ENCODE measurements around the gene MOB2. TPM values are rescaled to one million over a fixed set of nuclear protein-coding genes. Genes with fewer than 3 reads are reported as not detected.

Gene MOB2
- polyA plus RNA-seq, 3 donors: 31.9 to 51.6 (median 41.2) TPM

DNA sequence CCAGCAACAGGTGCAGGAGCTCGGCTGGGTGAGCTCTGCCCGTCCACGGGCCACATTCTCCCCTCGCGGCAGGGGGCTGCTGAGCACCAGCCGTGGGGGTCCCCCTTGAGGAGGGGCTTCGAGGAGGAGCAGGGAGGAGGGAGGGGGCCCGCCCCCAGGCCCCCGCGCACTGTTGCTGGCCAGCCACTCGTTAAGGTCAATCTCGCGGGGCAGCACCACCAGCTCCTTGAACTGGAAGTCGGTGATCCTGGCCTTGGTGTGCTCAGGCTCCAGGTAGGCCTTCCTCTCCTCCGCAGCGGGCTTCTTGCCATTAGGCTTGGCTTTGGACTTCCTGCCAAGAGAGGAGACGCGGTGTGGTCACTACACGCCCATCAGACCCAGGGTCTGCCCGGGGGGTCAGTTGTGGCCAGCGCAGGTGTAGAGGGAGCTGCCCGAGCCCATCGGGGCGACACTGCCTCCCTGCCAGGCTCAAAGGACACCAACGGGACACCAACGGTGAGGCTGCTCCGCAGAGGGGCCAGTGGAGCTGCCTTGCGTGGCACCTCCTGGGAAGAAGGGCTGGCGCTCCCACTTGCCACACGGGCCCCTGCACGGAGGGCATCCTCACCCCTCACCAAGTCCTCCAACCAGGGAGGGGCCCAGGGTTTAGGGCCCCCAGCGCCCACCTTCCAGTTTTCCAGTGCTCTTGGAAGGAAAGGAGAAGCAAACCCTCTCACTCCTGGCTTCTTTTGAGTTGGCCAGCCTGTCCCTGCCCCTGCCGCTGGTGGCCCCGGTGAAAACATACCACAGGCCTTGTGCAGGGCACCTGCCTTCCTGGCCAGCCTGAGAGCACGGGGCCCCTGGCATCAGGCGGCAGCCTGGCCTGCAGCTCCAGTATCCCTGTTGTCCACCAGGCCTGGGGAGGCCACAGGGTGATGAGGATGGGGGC, 5.8 kb downstream of the MOB2 start:
- whole genome bisulfite sequencing, 3 donors: 89 to 92% (median 92%) methylated on average over 35 to 36 of the region's 36 CpGs
- no peak overlapping the region for H3K27ac ChIP-seq (ENCODE audit: low read depth, low read length)

DNA sequence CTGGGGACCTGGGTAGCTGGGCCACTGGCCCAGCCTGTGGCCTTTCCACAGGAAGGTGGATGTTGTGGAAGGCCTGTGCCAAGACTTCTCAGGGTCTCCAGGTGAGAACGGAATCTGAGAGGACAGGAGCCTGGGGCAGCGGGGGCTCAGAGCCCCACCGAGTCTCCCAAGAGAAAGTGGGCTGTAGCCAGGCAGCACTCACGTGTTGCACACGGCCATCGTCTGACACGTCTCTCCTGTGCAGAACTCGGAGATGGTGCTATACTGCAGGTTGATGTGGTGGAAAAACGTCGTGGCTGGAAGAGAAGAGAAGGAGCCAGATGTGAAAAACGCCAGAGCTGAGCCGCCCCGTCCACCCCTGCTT, 6.4 kb downstream of the MOB2 start:
- H3K27ac ChIP-seq (ENCODE audit: low read depth, low read length): no peak overlapping the region
- WGBS, 3 donors: 85 to 91% (median 88%) methylated on average over 11 to 13 of the region's 13 CpGs

DNA sequence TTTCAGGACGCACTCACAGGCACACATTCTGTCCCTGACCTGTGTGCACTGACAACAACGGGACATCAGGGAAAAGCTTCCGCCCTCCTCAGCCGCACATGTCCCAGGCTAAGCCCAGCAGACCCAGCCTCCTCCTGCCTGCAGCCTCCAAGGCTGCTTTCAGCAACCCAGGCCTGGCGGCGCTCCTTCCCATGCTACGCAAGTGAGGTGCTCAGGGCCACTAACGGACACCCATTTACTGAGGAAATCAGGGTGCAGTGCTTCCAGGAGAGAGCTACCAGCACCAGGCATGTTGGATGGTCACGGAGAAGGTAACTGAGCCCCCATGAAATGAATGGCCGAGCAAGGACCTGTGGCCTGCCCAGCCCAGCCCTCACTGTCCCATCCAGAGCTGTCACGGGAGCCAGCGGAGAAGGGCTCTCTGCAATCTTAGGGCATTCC, 6.9 kb downstream of the MOB2 start:
- WGBS, 3 donors: 91 to 95% (median 95%) methylated on average over 11 to 12 of the region's 12 CpGs
- H3K27ac ChIP-seq (ENCODE audit: low read depth, low read length): no peak overlapping the region

DNA sequence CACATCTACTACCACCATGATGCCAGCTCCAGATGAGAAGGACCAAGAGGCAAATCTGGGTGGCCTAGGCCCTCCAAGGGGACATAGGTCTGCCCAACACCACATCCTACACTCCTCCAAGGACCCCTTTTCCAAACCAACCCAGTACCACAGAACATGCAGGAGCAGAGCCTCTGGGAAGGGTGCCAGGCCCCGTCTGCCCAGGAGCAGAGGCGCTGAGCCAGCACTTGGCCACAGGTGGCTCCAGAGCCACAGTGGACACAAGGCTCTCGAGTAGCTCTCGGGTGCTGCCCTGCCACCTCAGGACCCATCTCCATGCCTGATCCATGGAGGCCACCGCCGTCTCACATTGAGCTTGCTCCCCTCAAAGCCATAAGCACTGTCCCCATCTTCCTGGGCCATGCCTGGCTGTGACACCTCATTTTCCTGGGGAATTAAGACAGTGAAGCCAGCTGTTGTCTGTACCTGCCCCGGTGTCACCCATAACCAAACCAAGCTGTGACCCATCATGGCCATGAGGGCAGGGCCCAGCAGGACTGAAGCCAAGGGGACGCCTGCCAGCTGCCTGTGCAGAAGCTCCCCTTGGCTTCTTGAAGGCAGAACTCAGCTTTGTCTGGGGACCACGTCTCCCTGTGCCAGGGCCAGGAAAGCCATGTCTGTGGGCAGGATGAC, 7.4 kb downstream of the MOB2 start:
- WGBS, 3 donors: 84 to 92% (median 84%) methylated on average over 9 of the region's 9 CpGs
- H3K27ac ChIP-seq (ENCODE audit: low read depth, low read length): no peak overlapping the region

DNA sequence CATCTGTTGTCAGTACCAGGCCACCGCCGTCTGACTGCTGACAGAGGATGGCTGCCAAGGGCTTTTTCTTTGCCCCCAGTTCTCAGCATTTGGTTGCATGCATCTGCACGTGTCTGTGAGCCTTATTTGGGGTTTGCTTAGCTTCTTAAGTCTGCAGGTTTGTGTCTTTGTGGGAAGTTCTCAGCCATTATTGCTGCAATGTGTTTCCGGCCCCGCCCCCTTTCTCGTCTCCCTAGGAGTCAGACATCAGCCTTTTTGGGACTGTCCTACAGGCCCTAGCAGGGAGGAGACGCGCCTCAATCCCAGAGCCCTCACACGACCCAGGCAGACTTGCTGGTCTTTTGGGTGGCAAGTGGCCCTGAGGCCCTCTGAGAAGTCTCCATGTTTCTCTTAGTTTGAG, 8.0 kb downstream of the MOB2 start:
- H3K27ac ChIP-seq (ENCODE audit: low read depth, low read length): no peak overlapping the region
- WGBS, 3 donors: 51 to 86% (median 53%) methylated on average over 8 to 9 of the region's 9 CpGs

DNA sequence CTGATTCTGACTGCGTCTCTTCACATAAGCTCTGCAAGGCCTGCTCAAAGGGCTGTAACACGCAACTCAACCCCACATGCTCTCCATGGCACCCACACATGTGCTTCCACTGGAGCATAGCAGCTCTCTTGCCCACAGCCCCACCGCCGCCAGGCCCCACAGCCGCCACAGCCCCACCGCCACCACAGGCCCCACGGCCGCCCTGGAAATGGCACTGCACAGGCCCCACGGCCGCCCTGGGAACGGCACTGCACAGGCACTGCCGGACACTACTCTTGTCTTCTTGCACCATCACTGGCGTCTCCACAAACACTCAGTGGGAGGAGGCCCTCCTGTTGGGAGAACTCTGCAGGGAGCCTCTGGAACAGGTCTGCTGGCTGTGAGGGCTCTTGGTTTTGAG, 8.6 kb downstream of the MOB2 start:
- H3K27ac ChIP-seq (ENCODE audit: low read depth, low read length): no peak overlapping the region
- 88 to 95% (median 89%) methylated on average over 13 of the region's 13 CpGs for WGBS, 3 donors

DNA sequence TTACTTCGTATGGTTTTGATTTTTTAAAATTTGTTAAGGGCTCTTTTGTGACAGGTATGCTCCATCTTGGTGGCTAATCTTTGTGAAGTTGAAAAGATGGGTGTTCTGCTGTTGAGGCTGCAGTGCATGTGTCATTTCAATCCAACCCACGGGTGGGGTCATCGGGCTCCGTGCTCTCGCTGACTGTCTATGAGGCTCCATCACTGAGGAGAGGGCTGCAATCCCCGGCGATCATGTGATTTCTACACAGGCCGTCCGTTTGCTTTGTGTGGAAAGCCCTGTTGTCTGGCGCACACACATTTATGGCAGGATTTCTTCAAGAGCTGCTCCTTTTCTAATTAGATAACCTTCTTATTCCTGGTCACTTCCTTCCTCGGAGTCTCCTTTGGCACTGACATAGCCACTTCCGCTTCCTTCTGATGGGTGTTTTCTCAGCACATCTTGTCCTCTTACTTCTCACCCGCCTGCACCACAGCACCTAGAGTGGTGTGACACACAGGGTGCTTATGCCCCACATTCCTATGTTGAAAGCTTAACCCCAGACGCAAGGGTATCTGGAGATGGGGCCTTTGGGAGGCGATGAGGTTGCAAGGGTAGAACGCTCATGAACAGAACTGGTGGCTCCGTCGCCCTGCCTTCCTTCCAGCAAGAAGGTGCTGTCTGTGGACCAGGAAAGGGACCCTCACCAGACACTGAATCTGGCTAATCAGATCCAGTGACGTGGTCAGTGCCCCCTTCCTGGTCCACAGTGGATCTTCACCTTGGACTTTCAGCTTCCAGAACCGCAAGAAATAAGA, 9.4 kb downstream of the MOB2 start:
- 79 to 87% (median 79%) methylated on average over 20 of the region's 20 CpGs for WGBS, 3 donors
- no peak overlapping the region for H3K27ac ChIP-seq (ENCODE audit: low read depth, low read length)

DNA sequence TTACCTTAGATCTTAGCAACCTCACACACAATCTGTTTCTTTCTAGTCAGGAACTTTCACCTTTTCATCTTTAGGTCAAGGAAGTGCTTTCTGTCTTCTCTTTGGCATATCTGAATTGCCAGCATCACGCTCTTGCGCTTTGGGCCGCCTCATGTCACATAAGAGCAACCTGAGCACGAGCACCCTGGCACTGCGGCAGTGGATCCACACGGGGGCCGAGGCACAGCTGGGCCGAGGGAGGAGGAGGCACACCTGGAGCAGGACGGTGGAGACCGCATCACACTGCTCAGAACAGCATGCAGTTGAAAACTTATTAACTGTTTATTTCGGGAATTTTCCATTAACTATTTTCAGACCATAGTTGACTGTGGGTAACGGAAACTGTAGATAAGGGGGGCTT, 10.7 kb downstream of the MOB2 start:
- WGBS, 3 donors: 93 to 96% (median 94%) methylated on average over 12 of the region's 12 CpGs
- no peak overlapping the region for H3K27ac ChIP-seq (ENCODE audit: low read depth, low read length)

DNA sequence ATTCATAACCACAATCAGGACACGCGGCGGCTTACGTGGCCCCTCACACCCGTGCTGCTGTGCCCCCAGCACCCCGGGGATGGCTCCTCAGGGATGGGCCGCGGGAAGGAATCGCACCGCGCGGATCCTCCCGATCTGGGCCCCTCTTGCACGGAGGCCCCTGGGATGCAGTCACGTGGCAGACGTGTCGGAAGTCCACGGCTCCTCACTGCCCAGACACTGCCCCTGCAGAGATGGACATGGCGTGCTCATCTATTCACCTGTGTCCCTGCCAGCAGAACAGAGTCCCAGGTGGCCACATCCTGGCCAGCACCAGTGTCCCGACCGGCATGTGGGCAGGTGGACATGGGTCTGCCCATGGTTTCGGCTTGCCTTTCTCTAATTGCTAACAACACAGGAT, 12.8 kb downstream of the MOB2 start:
- 95 to 97% (median 96%) methylated on average over 22 of the region's 22 CpGs for whole genome bisulfite sequencing, 3 donors
- no peak overlapping the region for H3K27ac ChIP-seq (ENCODE audit: low read depth, low read length)

DNA sequence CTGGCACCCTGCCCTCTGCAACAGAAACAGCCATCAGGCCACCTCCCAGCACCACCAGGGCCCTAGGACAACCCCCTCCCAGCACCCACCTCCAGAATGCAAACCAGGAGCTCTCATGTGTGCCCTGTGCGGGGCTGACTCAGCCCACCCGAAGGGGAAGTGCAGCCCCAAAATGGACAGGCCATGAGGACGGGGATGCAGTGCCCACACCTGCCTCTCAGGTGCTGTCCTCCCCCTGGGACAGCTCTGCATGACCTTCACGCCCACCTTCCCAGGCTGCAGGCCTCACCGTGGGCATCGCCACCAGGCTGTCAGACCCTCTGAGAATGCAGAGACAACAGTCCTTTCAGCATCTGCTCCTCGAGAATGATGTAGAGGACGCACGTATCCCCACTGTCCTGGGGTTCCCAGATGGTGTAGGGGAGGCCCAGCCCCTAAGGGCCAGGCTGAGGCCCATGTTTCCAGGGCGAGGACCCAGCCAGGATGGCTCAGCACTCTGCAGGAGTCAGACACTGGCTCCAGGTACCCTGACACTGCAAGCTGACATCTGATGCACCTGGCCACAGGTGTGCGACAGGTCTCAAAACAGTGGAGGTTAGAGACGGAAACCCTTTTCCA, 13.5 kb downstream of the MOB2 start:
- 94 to 95% (median 94%) methylated on average over 12 of the region's 12 CpGs for WGBS, 3 donors
- no peak overlapping the region for H3K27ac ChIP-seq (ENCODE audit: low read depth, low read length)

DNA sequence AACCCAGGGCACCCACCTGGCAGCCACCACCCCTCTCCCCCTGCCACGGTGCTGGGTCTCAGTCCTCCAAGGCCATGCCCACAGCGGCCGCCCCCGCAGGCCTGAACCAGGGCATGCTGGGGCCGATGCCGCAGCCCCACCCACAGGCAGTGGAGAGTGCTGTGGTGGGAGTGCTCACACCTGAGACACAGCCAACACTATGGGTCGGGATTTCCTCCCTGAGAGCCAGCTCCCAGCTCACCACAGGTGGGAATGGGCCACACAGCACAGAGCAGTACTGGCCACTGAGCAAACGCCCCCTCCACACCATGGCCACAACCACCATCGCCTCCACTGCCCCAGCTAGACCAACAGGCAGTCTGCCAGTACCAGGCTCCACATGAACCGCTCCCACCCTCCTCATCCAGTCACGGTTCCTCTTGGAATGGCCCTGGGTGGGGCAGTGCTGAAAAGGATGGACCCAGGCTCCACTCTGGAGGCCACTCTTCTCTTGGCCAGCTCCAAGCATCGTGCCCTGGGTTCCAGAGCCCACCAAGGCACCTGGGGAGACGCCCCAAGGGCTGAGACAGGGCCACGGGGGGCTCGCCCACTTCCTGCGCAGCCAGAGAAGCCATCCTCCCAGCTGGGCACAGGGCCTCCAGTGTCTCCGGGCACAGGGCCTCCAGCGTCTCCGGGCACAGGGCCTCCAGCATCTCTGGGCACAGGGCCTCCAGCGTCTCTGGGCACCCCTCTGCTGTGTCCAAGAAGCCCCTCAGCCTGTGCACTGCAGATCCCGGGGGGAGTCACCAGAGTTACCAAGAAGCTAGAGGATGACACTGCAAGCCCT, 14.2 kb downstream of the MOB2 start:
- WGBS, 3 donors: 89 to 93% (median 91%) methylated on average over 21 of the region's 21 CpGs
- H3K27ac ChIP-seq (ENCODE audit: low read depth, low read length): no peak overlapping the region

DNA sequence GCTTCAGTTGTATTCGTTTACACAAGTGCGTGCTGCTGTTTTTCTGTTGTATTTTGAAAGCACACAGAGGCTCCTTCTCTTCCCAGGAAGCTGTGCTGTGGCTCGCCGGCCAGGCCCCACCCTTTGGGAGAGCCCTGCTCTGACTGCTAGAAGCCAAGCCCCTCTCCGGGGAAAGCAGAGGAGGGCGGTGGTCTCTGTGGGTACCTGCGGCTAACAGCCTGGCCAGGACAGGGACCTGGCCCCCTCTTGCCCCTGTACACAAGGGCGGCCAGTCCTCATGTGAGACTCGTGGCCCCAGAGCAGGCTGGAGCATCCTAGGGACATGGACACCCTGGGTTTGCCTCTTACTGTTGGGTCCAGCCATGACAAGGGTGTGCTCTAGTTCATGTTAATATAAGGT, 14.8 kb downstream of the MOB2 start:
- no peak overlapping the region for H3K27ac ChIP-seq (ENCODE audit: low read depth, low read length)
- WGBS, 3 donors: 79 to 82% (median 80%) methylated on average over 9 of the region's 9 CpGs

DNA sequence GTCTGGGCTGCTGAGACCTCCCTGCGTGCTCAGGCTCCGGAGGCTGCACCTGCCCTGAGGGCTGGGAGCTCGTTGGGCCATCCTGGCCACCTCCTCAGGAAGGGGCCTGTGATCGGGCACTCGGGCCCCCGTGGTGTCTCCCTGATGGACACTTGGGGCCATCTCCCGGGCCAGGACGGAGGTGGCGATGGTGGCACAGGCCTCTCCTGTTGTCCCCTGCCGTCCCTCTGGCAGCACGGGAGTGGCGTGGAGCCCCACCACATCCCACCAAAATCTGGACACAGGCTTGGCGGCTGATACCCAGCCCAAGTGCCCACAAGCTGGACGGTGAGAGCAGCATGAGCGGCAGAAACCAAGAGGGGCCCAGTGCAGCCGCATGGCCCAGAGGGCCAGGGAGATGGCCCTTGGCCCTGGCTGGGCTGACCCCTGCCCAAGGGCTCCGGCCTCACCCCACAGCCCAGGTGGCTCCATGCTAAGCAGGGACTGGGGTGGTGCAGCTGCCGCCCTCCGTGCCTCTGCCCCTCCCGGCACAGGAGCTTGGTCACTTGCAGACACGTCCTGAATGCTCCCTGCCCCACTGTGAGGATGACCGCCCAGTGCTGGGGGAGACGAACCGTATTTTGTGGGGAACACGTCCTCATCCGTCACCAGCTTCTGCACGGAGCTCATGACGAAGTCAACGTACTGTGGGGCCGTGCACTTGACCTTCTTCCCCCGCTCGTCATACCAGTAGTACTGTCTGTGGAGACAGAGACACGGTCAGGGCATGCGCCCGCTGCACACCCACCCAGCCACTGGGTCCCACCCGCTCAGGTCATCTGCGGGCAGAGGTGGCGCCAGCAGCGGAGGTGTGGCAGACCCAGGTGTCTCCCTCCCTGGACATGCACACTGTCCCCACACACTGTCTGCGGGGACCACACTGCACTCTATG, 15.6 kb downstream of the MOB2 start:
- no peak overlapping the region for H3K27ac ChIP-seq (ENCODE audit: low read depth, low read length)
- 95 to 97% (median 95%) methylated on average over 39 to 40 of the region's 40 CpGs for WGBS, 3 donors

DNA sequence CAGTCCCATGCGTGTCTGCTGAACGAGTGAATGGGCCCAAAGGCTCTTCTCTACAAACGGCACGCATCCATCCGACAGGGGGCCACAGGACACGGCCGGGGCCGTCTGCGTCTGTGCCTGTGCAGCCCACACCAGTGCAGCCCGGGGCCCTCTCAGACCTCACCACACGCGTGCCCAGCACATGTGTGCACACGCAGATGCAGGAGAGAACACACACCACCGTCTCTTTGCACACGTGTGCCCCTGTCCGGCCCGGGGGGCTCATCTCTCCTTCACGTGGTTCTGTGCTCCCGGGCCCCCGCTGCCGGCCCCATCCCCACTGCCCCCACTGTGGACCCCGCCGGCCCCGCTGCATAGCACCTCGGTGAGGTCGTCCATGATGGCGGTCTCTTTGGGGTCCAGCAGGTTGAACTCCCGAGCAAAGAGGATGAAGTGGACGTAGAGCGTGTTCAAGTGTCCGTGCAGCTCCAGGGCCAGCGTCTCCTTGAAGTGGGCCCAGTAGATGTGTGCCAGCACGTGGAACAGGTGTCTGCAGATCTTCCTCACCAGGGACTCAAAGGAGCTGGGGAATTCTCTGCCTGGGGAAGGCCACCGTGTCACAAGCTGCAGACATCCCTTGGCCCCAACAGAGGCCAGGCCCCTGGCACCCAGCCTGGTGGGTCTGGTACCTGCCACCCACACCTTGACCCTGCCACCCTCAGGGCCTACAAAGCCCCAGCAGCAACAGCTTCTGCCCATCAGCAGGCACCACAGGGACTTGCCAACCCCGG, 16.5 kb downstream of the MOB2 start:
- 92 to 94% (median 92%) methylated on average over 35 of the region's 35 CpGs for WGBS, 3 donors
- no peak overlapping the region for H3K27ac ChIP-seq (ENCODE audit: low read depth, low read length)

DNA sequence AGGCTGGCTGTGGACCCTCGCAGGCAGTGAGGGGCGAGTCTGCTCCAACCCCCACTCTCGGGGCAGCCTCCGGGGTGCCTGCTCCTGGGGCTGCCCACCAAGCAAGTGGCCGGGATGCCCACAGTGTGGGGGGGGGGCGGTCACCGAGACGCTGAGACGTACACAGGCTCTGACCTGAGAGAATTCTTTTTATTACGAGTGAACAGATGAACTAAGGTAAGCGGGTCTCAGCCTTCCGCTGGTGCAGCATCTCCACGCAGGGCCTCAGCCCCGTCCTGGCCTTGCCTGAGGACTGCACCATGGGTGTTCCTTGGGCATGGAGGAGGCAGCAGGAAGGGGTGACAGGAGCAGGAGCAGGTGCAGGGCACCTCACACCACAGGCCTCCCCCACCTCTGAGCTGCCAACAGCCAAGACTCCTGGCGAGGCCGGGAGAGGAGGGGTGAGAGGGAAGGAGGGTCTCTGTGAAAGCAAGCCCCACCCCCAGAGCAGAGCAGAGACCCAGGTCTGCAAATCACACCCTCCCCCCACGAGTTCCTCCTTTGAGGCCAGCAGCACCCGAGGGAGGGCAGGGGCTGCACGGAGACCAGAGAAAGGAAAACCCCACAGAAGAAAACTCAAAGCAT, 17.2 kb downstream of the MOB2 start:
- 82 to 87% (median 82%) methylated on average over 16 to 19 of the region's 19 CpGs for WGBS, 3 donors
- no peak overlapping the region for H3K27ac ChIP-seq (ENCODE audit: low read depth, low read length)

Data from adipose tissue (tissue), 3 donors.